MM.1S (cell line): Measurements from ENCODE around the gene KCNMA1.

Experiments used
- EZH2phosphoT487 ChIP-seq: fragments of 300-600 bp; sonication (generic); IDR thresholded peaks from 2 replicates; pipeline ENCODE4 v1.6.1; 2018; ENCODE audit warnings: antibody characterized with exemption, low read length
- TF ChIP-seq, protein P1 (sequence below): fragments of 300-600 bp; sonication (generic); IDR thresholded peaks from 2 replicates; pipeline ENCODE4 v1.5.1; 2016; ENCODE audit warnings: antibody characterized with exemption, low read length, mixed read lengths

DNA sequence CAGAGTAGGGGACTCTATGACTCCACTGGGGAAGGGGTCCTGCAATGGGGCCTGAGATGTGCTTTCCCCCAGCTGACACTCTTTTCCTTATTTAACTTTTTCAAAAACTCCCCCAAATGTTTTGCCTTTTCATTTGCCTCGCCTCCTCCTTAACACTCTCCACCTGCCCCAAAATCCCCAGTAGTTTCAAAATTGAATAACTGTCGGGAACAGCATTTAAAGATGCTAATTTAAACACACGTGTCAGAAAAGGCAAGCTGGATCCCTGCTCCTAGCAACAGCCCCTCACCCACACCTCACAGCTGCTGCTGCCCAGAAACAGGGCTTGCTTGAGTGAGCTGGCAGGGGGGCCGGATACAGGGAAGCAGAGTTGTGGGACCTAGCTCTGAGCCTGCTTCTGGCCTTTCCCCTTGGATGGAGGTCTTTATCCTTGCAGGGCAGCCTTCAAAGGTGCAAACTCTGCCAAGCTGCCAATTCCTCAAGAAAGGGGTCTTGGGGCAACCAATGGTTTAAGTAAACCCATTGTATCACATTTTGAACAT lies 115.3 kb downstream of the KCNMA1 start:
- TF ChIP-seq, protein P1, sequence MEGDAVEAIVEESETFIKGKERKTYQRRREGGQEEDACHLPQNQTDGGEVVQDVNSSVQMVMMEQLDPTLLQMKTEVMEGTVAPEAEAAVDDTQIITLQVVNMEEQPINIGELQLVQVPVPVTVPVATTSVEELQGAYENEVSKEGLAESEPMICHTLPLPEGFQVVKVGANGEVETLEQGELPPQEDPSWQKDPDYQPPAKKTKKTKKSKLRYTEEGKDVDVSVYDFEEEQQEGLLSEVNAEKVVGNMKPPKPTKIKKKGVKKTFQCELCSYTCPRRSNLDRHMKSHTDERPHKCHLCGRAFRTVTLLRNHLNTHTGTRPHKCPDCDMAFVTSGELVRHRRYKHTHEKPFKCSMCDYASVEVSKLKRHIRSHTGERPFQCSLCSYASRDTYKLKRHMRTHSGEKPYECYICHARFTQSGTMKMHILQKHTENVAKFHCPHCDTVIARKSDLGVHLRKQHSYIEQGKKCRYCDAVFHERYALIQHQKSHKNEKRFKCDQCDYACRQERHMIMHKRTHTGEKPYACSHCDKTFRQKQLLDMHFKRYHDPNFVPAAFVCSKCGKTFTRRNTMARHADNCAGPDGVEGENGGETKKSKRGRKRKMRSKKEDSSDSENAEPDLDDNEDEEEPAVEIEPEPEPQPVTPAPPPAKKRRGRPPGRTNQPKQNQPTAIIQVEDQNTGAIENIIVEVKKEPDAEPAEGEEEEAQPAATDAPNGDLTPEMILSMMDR = no peak
- TF ChIP-seq EZH2phosphoT487 = no peak
